CD14-positive monocyte (primary cell): Measurements from ENCODE around the gene MEGF9. TPM values are rescaled to one million over a fixed set of nuclear protein-coding genes. Genes with fewer than 3 reads are reported as not detected.

Experiments
- DNase-seq, 3 donors: peaks; one replicate each; pipeline ENCODE4 v3.0.0-alpha.2; 2011 to 2022
- H2AFZ ChIP-seq: 2 replicates; pipeline ENCODE4 v1.6.0; 2012; ENCODE audit warnings: mild to moderate bottlenecking, low read depth, low read length, inconsistent platforms; ENCODE audit not compliant: insufficient read depth, poor library complexity, severe bottlenecking
- H3K27ac ChIP-seq, 2 donors: 1 replicate in 1 of 2; 2 replicates in 1 of 2; pipeline ENCODE4 v1.5.1; 2012 to 2013; ENCODE audit warnings: low read length in 2 of 2, control low read depth in 1 of 2, inconsistent platforms in 1 of 2, low read depth in 1 of 2, mild to moderate bottlenecking in 1 of 2
- H3K27me3 ChIP-seq, 2 donors: one replicate each; pipeline versions ENCODE4 v1.6.0 to v1.6.1; 2011 to 2013; ENCODE audit warnings: low read length in 2 of 2; ENCODE audit not compliant: control insufficient read depth in 2 of 2, insufficient read depth in 2 of 2
- H3K36me3 ChIP-seq, 2 donors: replicated peaks in 1 of 2; 1 replicate in 1 of 2; 2 replicates in 1 of 2; pipeline versions ENCODE4 v1.5.1 to v1.6.1; 2012 to 2013; ENCODE audit warnings: low read length in 2 of 2, control low read depth in 1 of 2, inconsistent platforms in 1 of 2, mild to moderate bottlenecking in 1 of 2; ENCODE audit not compliant: insufficient read depth in 2 of 2, control insufficient read depth in 1 of 2
- H3K4me1 ChIP-seq, 2 donors: 1 replicate in 1 of 2; 2 replicates in 1 of 2; pipeline versions ENCODE4 v1.5.1 to v1.6.1; 2012 to 2013; ENCODE audit warnings: low read length in 2 of 2, control low read depth in 1 of 2, inconsistent platforms in 1 of 2, mild to moderate bottlenecking in 1 of 2, moderate library complexity in 1 of 2; ENCODE audit not compliant: insufficient read depth in 2 of 2, control insufficient read depth in 1 of 2
- H3K4me2 ChIP-seq: replicated peaks from 2 replicates; pipeline ENCODE3; 2012; ENCODE audit warnings: low read length, moderate library complexity, mild to moderate bottlenecking; ENCODE audit not compliant: poor library complexity, severe bottlenecking; ENCODE audit errors: extremely low read depth
- H3K4me3 ChIP-seq, 3 experiments: fragments of 200-600 bp in 1 of 3; sonication (generic) in 1 of 3; replicated peaks in 1 of 3; 1 replicate in 2 of 3; 2 replicates in 1 of 3; pipeline ENCODE4 v1.5.1; 2011 to 2013; ENCODE audit warnings: low read length in 3 of 3, mild to moderate bottlenecking in 3 of 3, control low read depth in 2 of 3, low read depth in 2 of 3, inconsistent platforms in 1 of 3, moderate library complexity in 1 of 3
- H3K79me2 ChIP-seq: 2 replicates; pipeline ENCODE4 v1.6.0; 2012; ENCODE audit warnings: mild to moderate bottlenecking, control low read depth, inconsistent platforms, low read length, moderate library complexity; ENCODE audit not compliant: insufficient read depth
- H3K9ac ChIP-seq: 2 replicates; pipeline ENCODE4 v1.6.0; 2017; ENCODE audit warnings: low read length, mild to moderate bottlenecking; ENCODE audit not compliant: insufficient read depth, poor library complexity, severe bottlenecking
- H3K9me3 ChIP-seq, 2 donors: replicated peaks in 1 of 2; 1 replicate in 1 of 2; 2 replicates in 1 of 2; pipeline versions ENCODE4 v1.5.1 to v1.6.1; 2012 to 2013; ENCODE audit warnings: low read length in 2 of 2, control low read depth in 1 of 2; ENCODE audit not compliant: control insufficient read depth in 1 of 2, insufficient read depth in 1 of 2
- H4K20me1 ChIP-seq: 2 replicates; pipeline ENCODE4 v1.6.0; 2012; ENCODE audit warnings: mild to moderate bottlenecking, low read length, control low read depth, moderate library complexity; ENCODE audit not compliant: insufficient read depth
- H3K27ac Mint-ChIP-seq, 7 donors: one replicate each; pipeline ENCODE4 v1.8.0; 2020; ENCODE audit warnings: mild to moderate bottlenecking in 7 of 7, mixed read lengths in 7 of 7, moderate library complexity in 6 of 7, inconsistent platforms in 2 of 7
- H3K27me3 Mint-ChIP-seq, 3 donors: one replicate each; pipeline ENCODE4 v1.8.0; 2021 to 2022; ENCODE audit warnings: low read depth in 3 of 3, mild to moderate bottlenecking in 3 of 3, mixed read lengths in 3 of 3, moderate library complexity in 3 of 3, inconsistent platforms in 1 of 3
- H3K36me3 Mint-ChIP-seq, 2 donors: one replicate each; pipeline ENCODE4 v1.8.0; 2020; ENCODE audit warnings: mixed read lengths in 2 of 2, inconsistent platforms in 1 of 2, mild to moderate bottlenecking in 1 of 2
- H3K4me1 Mint-ChIP-seq: one replicate; pipeline ENCODE4 v1.8.0; 2020; ENCODE audit warnings: mild to moderate bottlenecking, mixed read lengths
- H3K4me3 Mint-ChIP-seq, 2 donors: one replicate each; pipeline ENCODE4 v1.8.0; 2020; ENCODE audit warnings: mild to moderate bottlenecking in 2 of 2, mixed read lengths in 2 of 2, moderate library complexity in 1 of 2
- H3K9me3 Mint-ChIP-seq, 7 donors: one replicate each; pipeline ENCODE4 v1.8.0; 2020 to 2022; ENCODE audit warnings: mixed read lengths in 7 of 7, mild to moderate bottlenecking in 6 of 7, moderate library complexity in 6 of 7, inconsistent platforms in 2 of 7
- WGBS: methylation state at CpG from one replicate; pipeline ENCODE4 v1.1.5; 2013; ENCODE audit warnings: missing lambda C conversion rate; ENCODE audit not compliant: insufficient coverage; 5-methylcytosine and 5-hydroxymethylcytosine counted together
- intact Hi-C, 2 donors: fragments of 100-400 bp; cut with micrococcal nuclease; formaldehyde crosslinking; loops; one replicate each; pipeline versions ENCODE4 v1.15.0 to v1.15.1; 2023
- polyA plus RNA-seq, 3 donors: library from polyadenylated mRNA; depleted of rRNA in 1 of 3; unstranded in 2 of 3; stranded (reverse) in 1 of 3; fragments of 300-500 nt in 2 of 3; fragments of >200 nt in 1 of 3; fragmentation: Illumina TruSeq in 2 of 3; gene quantifications; 1 replicate in 2 of 3; 2 replicates in 1 of 3; pipeline ENCODE4 v1.2.3, GENCODE V29; 2012 to 2021
- TF ChIP-seq, protein P1 (sequence below): fragments of 200-600 bp; IDR thresholded peaks from one replicate; pipeline ENCODE4 v1.8.0; 2022; ENCODE audit warnings: antibody characterized with exemption, mild to moderate bottlenecking

Gene MEGF9
- polyA plus RNA-seq, 3 donors, result 45.0 to 92.8 (median 89.7) TPM

DNA sequence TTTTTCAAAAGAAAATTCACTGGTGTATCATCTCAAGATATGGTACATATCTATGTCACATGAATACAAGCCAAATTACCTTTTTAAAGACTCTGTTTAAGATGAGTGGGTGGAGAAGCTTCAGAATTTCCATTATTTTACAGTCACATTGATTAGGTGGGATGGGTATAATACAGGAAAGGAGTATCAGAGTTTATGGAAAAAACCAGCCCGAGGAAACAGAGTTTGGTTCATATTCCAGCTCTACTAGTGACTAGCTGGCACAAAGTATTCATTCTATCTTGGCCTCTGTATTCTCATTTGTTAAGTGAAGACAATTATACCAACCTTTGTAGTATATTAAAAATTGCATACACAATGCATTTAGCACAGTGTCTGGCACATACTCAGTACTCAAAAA lies 87.8 kb downstream of the MEGF9 start:
- H2AFZ ChIP-seq, result no peak overlapping the region
- no CpG with 5 or more reads among the region's 1 CpG for WGBS
- peaks cover 8 to 25% of the 10 kb centered on the region in 2 donors for H3K4me1 ChIP-seq
- Mint-ChIP-seq H3K4me1 (peaks cover 38% of the 10 kb centered on the region), H3K36me3 (peaks cover 22 to 57% of the 10 kb centered on the region in 2 donors), H3K27me3 (peaks cover 0 to 4% (median 0%) of the 10 kb centered on the region in 3 donors), H3K4me3 (no peak overlapping the region), H3K9me3 (no peaks in the 10 kb centered on the region), H3K27ac (peak overlapping the region in 1 of 7 donors; percentile 46)
- no peak overlapping the region for H3K4me2 ChIP-seq
- no peak overlapping the region for H3K4me3 ChIP-seq
- H3K9me3 ChIP-seq, result no peaks in the 10 kb centered on the region
- no peaks in the 10 kb centered on the region for H3K27me3 ChIP-seq
- no peak overlapping the region for H3K9ac ChIP-seq
- H3K27ac ChIP-seq, result peak overlapping the region in 1 of 2 donors; percentile 33
- H3K36me3 ChIP-seq, result peaks cover 26 to 68% of the 10 kb centered on the region in 2 donors
- DNase-seq, result no peak
- H4K20me1 ChIP-seq, result peaks cover 100% of the 10 kb centered on the region
- intact Hi-C loops, result no loop called here
- TF ChIP-seq, protein P1, sequence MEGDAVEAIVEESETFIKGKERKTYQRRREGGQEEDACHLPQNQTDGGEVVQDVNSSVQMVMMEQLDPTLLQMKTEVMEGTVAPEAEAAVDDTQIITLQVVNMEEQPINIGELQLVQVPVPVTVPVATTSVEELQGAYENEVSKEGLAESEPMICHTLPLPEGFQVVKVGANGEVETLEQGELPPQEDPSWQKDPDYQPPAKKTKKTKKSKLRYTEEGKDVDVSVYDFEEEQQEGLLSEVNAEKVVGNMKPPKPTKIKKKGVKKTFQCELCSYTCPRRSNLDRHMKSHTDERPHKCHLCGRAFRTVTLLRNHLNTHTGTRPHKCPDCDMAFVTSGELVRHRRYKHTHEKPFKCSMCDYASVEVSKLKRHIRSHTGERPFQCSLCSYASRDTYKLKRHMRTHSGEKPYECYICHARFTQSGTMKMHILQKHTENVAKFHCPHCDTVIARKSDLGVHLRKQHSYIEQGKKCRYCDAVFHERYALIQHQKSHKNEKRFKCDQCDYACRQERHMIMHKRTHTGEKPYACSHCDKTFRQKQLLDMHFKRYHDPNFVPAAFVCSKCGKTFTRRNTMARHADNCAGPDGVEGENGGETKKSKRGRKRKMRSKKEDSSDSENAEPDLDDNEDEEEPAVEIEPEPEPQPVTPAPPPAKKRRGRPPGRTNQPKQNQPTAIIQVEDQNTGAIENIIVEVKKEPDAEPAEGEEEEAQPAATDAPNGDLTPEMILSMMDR, result no peak
- peaks cover 99% of the 10 kb centered on the region for H3K79me2 ChIP-seq

DNA sequence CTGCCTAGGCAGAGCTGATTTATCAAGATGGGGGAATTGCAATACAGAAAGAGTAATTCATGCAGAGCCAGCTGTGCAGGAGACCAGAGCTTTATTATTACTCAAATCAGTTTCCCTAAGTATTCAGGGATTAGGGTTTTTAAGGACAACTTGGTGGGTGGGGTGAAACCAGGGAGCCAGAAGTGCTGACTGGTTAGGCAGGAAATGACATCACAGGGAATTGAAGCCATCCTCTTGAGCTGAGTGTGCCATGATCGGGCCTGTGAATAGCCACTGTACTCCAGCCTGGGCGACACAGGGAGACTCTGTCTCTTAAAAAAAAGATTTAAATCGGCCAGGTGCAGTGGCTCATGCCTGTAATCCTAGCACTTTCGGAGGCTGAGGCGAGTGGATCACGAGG lies 89.0 kb downstream of the MEGF9 start:
- no peaks in the 10 kb centered on the region for H3K27me3 ChIP-seq
- H3K36me3 ChIP-seq, result peaks cover 39 to 80% of the 10 kb centered on the region in 2 donors
- H3K27me3 Mint-ChIP-seq, result no peaks in the 10 kb centered on the region
- peaks cover 32 to 64% of the 10 kb centered on the region in 2 donors for H3K36me3 Mint-ChIP-seq
- TF ChIP-seq, protein P1, result no peak
- H3K4me3 Mint-ChIP-seq, result no peak overlapping the region
- no peak overlapping the region for H3K4me3 ChIP-seq
- no peak overlapping the region for H3K4me2 ChIP-seq
- H3K27ac ChIP-seq, result peak overlapping the region in 1 of 2 donors; percentile 66
- peak in 1 of 3 donors; percentile 17 for DNase-seq
- WGBS, result 83% methylated on average over 6 of the region's 6 CpGs
- peaks cover 100% of the 10 kb centered on the region for H4K20me1 ChIP-seq
- no peak overlapping the region for H2AFZ ChIP-seq
- H3K9me3 Mint-ChIP-seq, result no peaks in the 10 kb centered on the region
- peak overlapping the region; percentile 63 to 83 (median 81) for H3K27ac Mint-ChIP-seq
- peaks cover 4 to 14% of the 10 kb centered on the region in 2 donors for H3K4me1 ChIP-seq
- H3K9ac ChIP-seq, result no peak overlapping the region
- H3K4me1 Mint-ChIP-seq, result peaks cover 30% of the 10 kb centered on the region
- H3K79me2 ChIP-seq, result peaks cover 99% of the 10 kb centered on the region
- H3K9me3 ChIP-seq, result no peaks in the 10 kb centered on the region
- intact Hi-C loops, result no loop called here
